IMR-90 (cell line): Measurements from ENCODE around the gene RFX1. TPM values are rescaled to one million over a fixed set of nuclear protein-coding genes. Genes with fewer than 3 reads are reported as not detected.

Experiments used
- ATAC-seq: fragments of 200-7000 bp; cut with Tn5 transposase; 2 replicates; pipeline ENCODE4 v1.9.1; 2020; ENCODE audit warnings: low read depth, mild to moderate bottlenecking, moderate library complexity
- BruUV-seq: library from RNA; stranded (reverse); fragments of 400-500 nt; replicated peaks from 2 replicates; lab custom pipeline; 2021; lab: Mats Ljungman, UMichigan
- CTCF ChIA-PET: fragments of 300-600 bp; formaldehyde crosslinking; extraction: SDS; loops from one replicate; lab custom pipeline; 2021; ENCODE audit warnings: antibody characterized with exemption; lab: Yijun Ruan, JAX
- POLR2A ChIA-PET: fragments of 300-600 bp; sonication (Branson Sonifier 250); formaldehyde crosslinking; loops from one replicate; lab custom pipeline; 2022; ENCODE audit warnings: antibody characterized with exemption; ENCODE audit not compliant: unreplicated experiment; lab: Charles Lee
- DNase-seq: peaks from one replicate; pipeline ENCODE4 v3.0.0; 2013
- H2AFZ ChIP-seq: replicated peaks from 2 replicates; pipeline ENCODE3; 2013; ENCODE audit warnings: low read length, mild to moderate bottlenecking; ENCODE audit not compliant: poor library complexity
- H2AK5ac ChIP-seq: 2 replicates; pipeline ENCODE4 v1.6.1; 2013; ENCODE audit warnings: low read depth, low read length, inconsistent platforms
- H2AK9ac ChIP-seq: replicated peaks from 2 replicates; pipeline ENCODE3; 2013; ENCODE audit warnings: mild to moderate bottlenecking, low read depth, low read length, moderate library complexity; ENCODE audit not compliant: poor library complexity
- H2BK120ac ChIP-seq: 2 replicates; pipeline ENCODE4 v1.6.1; 2013; ENCODE audit warnings: low read depth, low read length, inconsistent platforms
- H2BK15ac ChIP-seq: 3 replicates; pipeline ENCODE4 v1.6.1; 2013; ENCODE audit warnings: low read depth, low read length, inconsistent platforms
- H2BK20ac ChIP-seq: 2 replicates; pipeline ENCODE4 v1.6.1; 2013; ENCODE audit warnings: low read depth, mild to moderate bottlenecking, inconsistent platforms, low read length, moderate library complexity
- H2BK5ac ChIP-seq: 2 replicates; pipeline ENCODE4 v1.6.1; 2013; ENCODE audit warnings: mild to moderate bottlenecking, low read depth, low read length, inconsistent platforms; ENCODE audit not compliant: poor library complexity, severe bottlenecking
- H3K14ac ChIP-seq: replicated peaks from 2 replicates; pipeline ENCODE4 v1.6.1; 2013; ENCODE audit warnings: low read depth, low read length, inconsistent platforms
- H3K18ac ChIP-seq: 2 replicates; pipeline ENCODE4 v1.6.1; 2013; ENCODE audit warnings: low read depth, low read length, control low read depth
- H3K23ac ChIP-seq: 2 replicates; pipeline ENCODE4 v1.6.1; 2013; ENCODE audit warnings: low read depth, low read length, inconsistent platforms
- H3K27ac ChIP-seq: 2 replicates; pipeline ENCODE4 v1.5.1; 2013; ENCODE audit warnings: mild to moderate bottlenecking, control low read depth, low read length; ENCODE audit not compliant: insufficient read depth
- H3K27me3 ChIP-seq: 2 replicates; pipeline ENCODE4 v1.6.1; 2013; ENCODE audit warnings: low read length; ENCODE audit not compliant: control insufficient read depth, insufficient read depth
- H3K36me3 ChIP-seq: 2 replicates; pipeline ENCODE4 v1.6.1; 2013; ENCODE audit warnings: low read length, mixed read lengths; ENCODE audit not compliant: control insufficient read depth, insufficient read depth
- H3K4ac ChIP-seq: 2 replicates; pipeline ENCODE4 v1.6.1; 2013; ENCODE audit warnings: low read depth, low read length, inconsistent platforms
- H3K4me1 ChIP-seq: 2 replicates; pipeline ENCODE4 v1.6.1; 2013; ENCODE audit warnings: low read length, mixed read lengths; ENCODE audit not compliant: control insufficient read depth, insufficient read depth
- H3K4me2 ChIP-seq: 2 replicates; pipeline ENCODE4 v1.6.1; 2013; ENCODE audit warnings: low read depth, mild to moderate bottlenecking, control low read depth, low read length, moderate library complexity
- H3K4me3 ChIP-seq: 2 replicates; pipeline ENCODE4 v1.5.1; 2013; ENCODE audit warnings: low read depth, mild to moderate bottlenecking, control low read depth, low read length, moderate library complexity; ENCODE audit not compliant: insufficient read depth
- H3K56ac ChIP-seq: 2 replicates; pipeline ENCODE4 v1.6.1; 2013; ENCODE audit warnings: low read length, inconsistent platforms; ENCODE audit not compliant: insufficient read depth; ENCODE audit errors: extremely low read depth
- H3K79me1 ChIP-seq, 2 experiments: 2 replicates each; pipeline ENCODE4 v1.6.1; 2013; ENCODE audit warnings: low read length in 2 of 2, inconsistent platforms in 1 of 2, low read depth in 1 of 2
- H3K9ac ChIP-seq: 2 replicates; pipeline ENCODE4 v1.6.1; 2013; ENCODE audit warnings: low read depth, low read length, control low read depth
- H3K9me1 ChIP-seq: 2 replicates; pipeline ENCODE4 v1.6.1; 2013; ENCODE audit warnings: low read length, inconsistent platforms; ENCODE audit not compliant: insufficient read depth
- H3K9me3 ChIP-seq: 2 replicates; pipeline ENCODE4 v1.6.1; 2013; ENCODE audit warnings: low read length; ENCODE audit not compliant: control insufficient read depth, insufficient read depth
- H4K20me1 ChIP-seq: 2 replicates; pipeline ENCODE4 v1.6.1; 2013; ENCODE audit warnings: low read length, inconsistent platforms; ENCODE audit not compliant: insufficient read depth
- H4K5ac ChIP-seq: 2 replicates; pipeline ENCODE4 v1.6.1; 2013; ENCODE audit warnings: mild to moderate bottlenecking, low read depth, low read length, control low read depth
- H4K8ac ChIP-seq, 2 experiments: 2 replicates each; pipeline ENCODE4 v1.6.1; 2013; ENCODE audit warnings: low read depth in 2 of 2, low read length in 2 of 2, control low read depth in 1 of 2, inconsistent platforms in 1 of 2
- H4K91ac ChIP-seq: 2 replicates; pipeline ENCODE4 v1.6.1; 2013; ENCODE audit warnings: low read depth, low read length, inconsistent platforms; ENCODE audit not compliant: insufficient read depth
- RCOR1 ChIP-seq: IDR thresholded peaks from 2 replicates; pipeline ENCODE4 v1.6.1; 2012; ENCODE audit warnings: mild to moderate bottlenecking, low read length, improper control_type of control experiment; ENCODE audit not compliant: insufficient replicate concordance
- USF2 ChIP-seq: fragments of 150-350 bp; IDR thresholded peaks from 2 replicates; pipeline ENCODE4 v1.6.1; 2017; ENCODE audit warnings: mild to moderate bottlenecking, antibody characterized with exemption, low read length, low read depth
- WGBS, 2 experiments: methylation state at CpG; one replicate each; pipeline versions ENCODE4 v1.1.5 to v1.1.7; 2013; ENCODE audit warnings: missing lambda C conversion rate in 2 of 2; ENCODE audit not compliant: insufficient read length in 1 of 2; ENCODE audit errors: extremely low coverage in 2 of 2; 5-methylcytosine and 5-hydroxymethylcytosine counted together
- dilution Hi-C: fragments of 300-500 bp; cut with HindIII; formaldehyde crosslinking; loops from one replicate; pipeline ENCODE4 v1.14.3; 2018; ENCODE audit warnings: low sequenced_read_pairs; ENCODE audit not compliant: unreplicated experiment
- in situ Hi-C: fragments of 300-500 bp; cut with MboI; formaldehyde crosslinking; loops from 3 replicates; pipeline ENCODE4 v1.14.3; 2019; ENCODE audit warnings: low sequenced_read_pairs, inconsistent platforms, mixed read lengths
- intact Hi-C: fragments of 100-400 bp; cut with micrococcal nuclease; formaldehyde crosslinking; loops from 2 replicates; pipeline ENCODE4 v1.10.0; 2022
- polyA plus RNA-seq, 3 experiments: library from polyadenylated mRNA; depleted of rRNA; stranded (reverse); fragments of >200 nt; gene quantifications; 2 replicates each; pipeline ENCODE4 v1.2.3, GENCODE V29; 2012; ENCODE audit warnings: low replicate concordance in 1 of 3
- total RNA-seq: library from RNA; depleted of rRNA; stranded (reverse); fragments of >200 nt; gene quantifications from 2 replicates; pipeline ENCODE4 v1.2.3, GENCODE V29; 2012

Gene RFX1
- total and polyA plus RNA-seq, 2 of the 4 experiments (the other 2 are of a cell fraction): 0.36 to 3.1 TPM

DNA sequence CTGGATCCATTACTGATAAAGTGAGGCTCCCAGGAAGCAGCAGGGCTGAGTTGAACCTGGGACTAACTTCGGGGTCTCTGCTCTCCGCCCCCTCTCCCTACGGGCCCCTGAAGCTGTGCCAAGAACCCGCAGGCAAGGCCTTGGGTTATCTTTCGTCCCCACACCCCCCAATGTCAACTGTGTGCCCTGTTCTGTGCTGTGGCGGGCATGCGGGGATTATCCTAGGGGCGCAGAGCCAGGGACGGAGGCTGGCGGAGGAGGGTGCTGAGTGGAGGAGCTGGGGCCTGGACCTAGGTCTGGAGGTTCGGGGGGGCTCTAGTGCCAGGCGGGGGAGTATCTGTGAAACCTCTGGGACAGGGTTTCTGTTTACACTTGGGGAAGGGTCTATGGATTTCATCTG is 26.4 kb downstream of the RFX1 start:
- Histone ChIP-seq H4K20me1 (no peaks in the 10 kb centered on the region), H3K4ac (no peak overlapping the region), H3K79me1 (no peaks in the 10 kb centered on the region), H4K91ac (no peak overlapping the region), H2BK20ac (no peak overlapping the region), H2AK5ac (no peak overlapping the region), H3K9me1 (no peaks in the 10 kb centered on the region), H3K18ac (no peak overlapping the region), H2BK120ac (no peak overlapping the region), H3K4me2 (no peak overlapping the region), H3K27me3 (no peaks in the 10 kb centered on the region), H2BK15ac (no peak overlapping the region), H3K23ac (no peak overlapping the region), H3K9me3 (no peaks in the 10 kb centered on the region), H3K4me1 (no peaks in the 10 kb centered on the region), H3K9ac (no peak overlapping the region), H3K27ac (no peak overlapping the region), H4K8ac (no peak overlapping the region), H3K56ac (no peak overlapping the region), H2AFZ (no peak overlapping the region), H3K14ac (no peak overlapping the region), H3K4me3 (no peak overlapping the region), H4K5ac (no peak overlapping the region), H3K36me3 (peaks cover 9% of the 10 kb centered on the region; the same call in 1 of the 2 replicates), H2BK5ac (no peak overlapping the region), H2AK9ac (no peak overlapping the region)
- POLR2A ChIA-PET: no interaction called here
- CTCF ChIA-PET: no interaction called here
- intact Hi-C loops (no loop called here), in situ Hi-C loops (no loop called here), dilution Hi-C loops (no loop called here)
- no CpG with 5 or more reads among the region's 12 CpGs for WGBS, 2 experiments
- no peak for ATAC-seq
- BruUV-seq: no TSS peak
- TF ChIP-seq RCOR1: no peak
- no peak for TF ChIP-seq USF2
- no peak for DNase-seq
